GM12892 (cell line): ENCODE results near the gene ATP1A3.

Experiments
- POLR2A ChIP-seq: IDR thresholded peaks from 2 replicates; pipeline ENCODE4 v1.6.1; 2011; ENCODE audit warnings: low read depth, low read length, control low read depth
- TAF1 ChIP-seq: IDR thresholded peaks from 2 replicates; pipeline ENCODE4 v1.6.1; 2011; ENCODE audit warnings: low read depth, mild to moderate bottlenecking, control low read depth, low read length, borderline replicate concordance

- TF ChIP-seq POLR2A (no peak), TAF1 (no peak)
Observed at GRCh38 chr19:41991025-41991424, 3.0 kb downstream of the ATP1A3 start.
